SK-N-SH (cell line): ENCODE measurements around the gene NR6A1. TPM values are rescaled to one million over a fixed set of nuclear protein-coding genes. Genes with fewer than 3 reads are reported as not detected.

ENCODE experiments used
- CTCF ChIA-PET: fragments of 300-600, 350-600 bp; formaldehyde crosslinking; extraction: SDS; loops from one replicate; lab custom pipeline; 2021; lab: Yijun Ruan, JAX
- POLR2A ChIA-PET: fragments of 350-600 bp; sonication (Branson Sonifier 250); formaldehyde crosslinking; extraction: SDS; loops from one replicate; lab custom pipeline; 2020; ENCODE audit warnings: antibody characterized with exemption, inconsistent platforms; lab: Yijun Ruan, JAX
- DNase-seq: peaks from one replicate; pipeline ENCODE4 v3.0.0; 2012
- H2AFZ ChIP-seq: fragments of 200-600 bp; sonication (generic); 2 replicates; pipeline ENCODE4 v1.8.1; 2016; ENCODE audit warnings: antibody characterized with exemption, mild to moderate bottlenecking, low read depth
- H3F3A ChIP-seq: fragments of 200-600 bp; sonication (generic); replicated peaks from 2 replicates; pipeline ENCODE3; 2016; ENCODE audit warnings: antibody characterized with exemption, mild to moderate bottlenecking; ENCODE audit not compliant: insufficient read depth
- H3K27ac ChIP-seq, 2 experiments: fragments of 200-500 bp in 1 of 2; fragments of 200-600 bp in 1 of 2; sonication (Bioruptor generic) in 1 of 2; sonication (generic), shearing (Covaris generic) in 1 of 2; 2 replicates each; pipeline versions ENCODE4 v1.5.1 to v1.6.1; 2014 to 2016; ENCODE audit warnings: low read depth in 2 of 2, inconsistent platforms in 1 of 2, low read length in 1 of 2, mild to moderate bottlenecking in 1 of 2, mixed read lengths in 1 of 2
- H3K27me3 ChIP-seq: fragments of 200-600 bp; sonication (generic), shearing (Covaris generic); 2 replicates; pipeline ENCODE4 v1.6.1; 2016; ENCODE audit warnings: mixed run types; ENCODE audit not compliant: insufficient read depth
- H3K36me3 ChIP-seq, 2 experiments: fragments of 200-500 bp in 1 of 2; fragments of 200-600 bp in 1 of 2; sonication (Bioruptor generic) in 1 of 2; sonication (generic) in 1 of 2; replicated peaks in 1 of 2; 2 replicates each; pipeline versions ENCODE3 to v1.5.1; 2014 to 2016; ENCODE audit warnings: low read length in 1 of 2, mild to moderate bottlenecking in 1 of 2; ENCODE audit not compliant: insufficient read depth in 2 of 2, control insufficient read depth in 1 of 2
- H3K4me1 ChIP-seq, 2 experiments: fragments of 200-500 bp in 1 of 2; fragments of 200-600 bp in 1 of 2; sonication (Bioruptor generic) in 1 of 2; sonication (generic), shearing (Covaris generic) in 1 of 2; 2 replicates each; pipeline versions ENCODE4 v1.5.1 to v1.6.1; 2014 to 2016; ENCODE audit warnings: low read depth in 1 of 2, low read length in 1 of 2, mixed run types in 1 of 2; ENCODE audit not compliant: insufficient read depth in 2 of 2, control insufficient read depth in 1 of 2
- H3K4me2 ChIP-seq: fragments of 200-600 bp; sonication (generic), shearing (Covaris generic); 2 replicates; pipeline ENCODE4 v1.6.1; 2017; ENCODE audit warnings: mixed run types
- H3K4me3 ChIP-seq, 2 experiments: fragments of 200-500 bp in 1 of 2; fragments of 200-600 bp in 1 of 2; sonication (Bioruptor generic) in 1 of 2; sonication (generic), shearing (Covaris generic) in 1 of 2; 2 replicates each; pipeline versions ENCODE4 v1.5.1 to v1.8.1; 2014 to 2016; ENCODE audit warnings: low read depth in 2 of 2, inconsistent platforms in 1 of 2, low read length in 1 of 2, mild to moderate bottlenecking in 1 of 2, mixed read lengths in 1 of 2, moderate library complexity in 1 of 2
- H3K79me2 ChIP-seq: fragments of 200-600 bp; sonication (generic); 2 replicates; pipeline ENCODE4 v1.8.1; 2017; ENCODE audit warnings: mild to moderate bottlenecking; ENCODE audit not compliant: insufficient read depth
- H3K9ac ChIP-seq: fragments of 200-600 bp; sonication (generic); 2 replicates; pipeline ENCODE4 v1.6.1; 2017; ENCODE audit warnings: mixed run types
- H3K9me2 ChIP-seq: fragments of 200-600 bp; sonication (generic); 2 replicates; pipeline ENCODE4 v1.6.1; 2017; ENCODE audit warnings: mixed run types
- H3K9me3 ChIP-seq: fragments of 200-600 bp; sonication (generic); 2 replicates; pipeline ENCODE4 v1.6.1; 2017; ENCODE audit warnings: mixed run types, mild to moderate bottlenecking, moderate library complexity
- H4K20me1 ChIP-seq: fragments of 200-600 bp; sonication (generic); 2 replicates; pipeline ENCODE4 v1.6.1; 2017; ENCODE audit warnings: mild to moderate bottlenecking, mixed run types; ENCODE audit not compliant: insufficient read depth
- ELF1 ChIP-seq: IDR thresholded peaks from 2 replicates; pipeline ENCODE4 v1.4.0; 2012
- FOXM1 ChIP-seq: IDR thresholded peaks from 2 replicates; pipeline ENCODE4 v1.4.0; 2012; ENCODE audit warnings: low read depth, mild to moderate bottlenecking
- GATA2 ChIP-seq: sonication (generic); formaldehyde crosslinking; IDR thresholded peaks from 2 replicates; pipeline ENCODE4 v1.5.0; 2020; ENCODE audit warnings: mild to moderate bottlenecking, missing genetic modification reagents
- MAX ChIP-seq: IDR thresholded peaks from 2 replicates; pipeline ENCODE4 v1.4.0; 2012; ENCODE audit warnings: low read depth
- MEF2A ChIP-seq: IDR thresholded peaks from 2 replicates; pipeline ENCODE4 v1.4.0; 2012; ENCODE audit warnings: low read depth, borderline replicate concordance
- MXI1 ChIP-seq: IDR thresholded peaks from 2 replicates; pipeline ENCODE4 v1.6.1; 2012; ENCODE audit warnings: mild to moderate bottlenecking, low read depth, low read length, improper control_type of control experiment
- NFIC ChIP-seq: IDR thresholded peaks from 2 replicates; pipeline ENCODE4 v1.4.0; 2012; ENCODE audit warnings: borderline replicate concordance
- RFX5 ChIP-seq: IDR thresholded peaks from 2 replicates; pipeline ENCODE4 v1.6.1; 2012; ENCODE audit warnings: mild to moderate bottlenecking, improper control_type of control experiment, low read length
- SIN3A ChIP-seq: IDR thresholded peaks from 2 replicates; pipeline ENCODE4 v1.6.1; 2012; ENCODE audit warnings: low read depth, mild to moderate bottlenecking, low read length, moderate library complexity, borderline replicate concordance
- SMC3 ChIP-seq: IDR thresholded peaks from 2 replicates; pipeline ENCODE4 v1.6.1; 2012; ENCODE audit warnings: low read depth, low read length, improper control_type of control experiment
- WGBS: methylation state at CpG from one replicate; pipeline ENCODE4 v1.1.6; 2017; ENCODE audit warnings: low lambda C conversion rate; 5-methylcytosine and 5-hydroxymethylcytosine counted together
- polyA plus RNA-seq, 3 experiments: library from polyadenylated mRNA; depleted of rRNA; stranded (reverse); fragments of >200 nt; gene quantifications; 2 replicates each; pipeline ENCODE4 v1.2.3, GENCODE V29; 2012
- TF ChIP-seq, protein P1 (sequence below): IDR thresholded peaks from 2 replicates; pipeline ENCODE4 v1.4.0; 2012; ENCODE audit warnings: low read depth, borderline replicate concordance

NR6A1 gene
- polyA plus RNA-seq, 1 of the 3 experiments (the other 2 are of a cell fraction), result 1.2 TPM

- Histone ChIP-seq H3K9me2 (no peaks in the 10 kb centered on the region), H3K9me3 (no peaks in the 10 kb centered on the region), H3K9ac (no peak overlapping the region), H2AFZ (no peak overlapping the region), H3K4me1 (no peaks in the 10 kb centered on the region), H3K79me2 (no peaks in the 10 kb centered on the region), H3K27ac (no peak overlapping the region), H4K20me1 (no peaks in the 10 kb centered on the region), H3K36me3 (peaks cover 0 to 6% of the 10 kb centered on the region in 2 experiments), H3K4me2 (no peak overlapping the region), H3F3A (no peaks in the 10 kb centered on the region), H3K4me3 (no peak overlapping the region), H3K27me3 (no peaks in the 10 kb centered on the region)
- TF ChIP-seq ELF1 (no peak), GATA2 (CRISPR knock-in tag) (no peak), NFIC (no peak), MXI1 (no peak)
- ChIA-PET POLR2A (interaction anchor here (0.6 kb wide), 1 partner anchor 322 kb away, joined by 6 read pairs; no protein-coding TSS in a partner anchor), CTCF (interaction anchor here (0.9 to 8.9 kb wide), 19 partner anchors 8 to 325 kb away, joined by 3 to 173 read pairs (median 8); no protein-coding TSS in a partner anchor)
- 96% methylated on average over 8 of the region's 8 CpGs for whole genome bisulfite sequencing
- DNase-seq, result no peak
Observed at GRCh38 chr9:124537926-124538325, 233.2 kb downstream of the NR6A1 start.

- no peaks in the 10 kb centered on the region for H3K9me3 ChIP-seq
- no peak overlapping the region for H3K27ac ChIP-seq
- peaks cover 0 to 5% of the 10 kb centered on the region in 2 experiments; a peak in 1 of 4 replicates for H3K4me1 ChIP-seq
- H3F3A ChIP-seq, result no peaks in the 10 kb centered on the region
- ChIA-PET POLR2A (no interaction called here), CTCF (interaction anchor here (0.9 to 8.9 kb wide), 22 partner anchors 10 to 176 kb away, joined by 3 to 173 read pairs (median 12); no protein-coding TSS in a partner anchor)
- H4K20me1 ChIP-seq, result no peaks in the 10 kb centered on the region
- no peak overlapping the region for H3K4me3 ChIP-seq
- H3K79me2 ChIP-seq, result no peaks in the 10 kb centered on the region
- TF ChIP-seq SMC3 (no peak), FOXM1 (no peak), GATA2 (CRISPR knock-in tag) (no peak), SIN3A (no peak), MAX (no peak), RFX5 (no peak), MEF2A (no peak)
- TF ChIP-seq, protein P1, sequence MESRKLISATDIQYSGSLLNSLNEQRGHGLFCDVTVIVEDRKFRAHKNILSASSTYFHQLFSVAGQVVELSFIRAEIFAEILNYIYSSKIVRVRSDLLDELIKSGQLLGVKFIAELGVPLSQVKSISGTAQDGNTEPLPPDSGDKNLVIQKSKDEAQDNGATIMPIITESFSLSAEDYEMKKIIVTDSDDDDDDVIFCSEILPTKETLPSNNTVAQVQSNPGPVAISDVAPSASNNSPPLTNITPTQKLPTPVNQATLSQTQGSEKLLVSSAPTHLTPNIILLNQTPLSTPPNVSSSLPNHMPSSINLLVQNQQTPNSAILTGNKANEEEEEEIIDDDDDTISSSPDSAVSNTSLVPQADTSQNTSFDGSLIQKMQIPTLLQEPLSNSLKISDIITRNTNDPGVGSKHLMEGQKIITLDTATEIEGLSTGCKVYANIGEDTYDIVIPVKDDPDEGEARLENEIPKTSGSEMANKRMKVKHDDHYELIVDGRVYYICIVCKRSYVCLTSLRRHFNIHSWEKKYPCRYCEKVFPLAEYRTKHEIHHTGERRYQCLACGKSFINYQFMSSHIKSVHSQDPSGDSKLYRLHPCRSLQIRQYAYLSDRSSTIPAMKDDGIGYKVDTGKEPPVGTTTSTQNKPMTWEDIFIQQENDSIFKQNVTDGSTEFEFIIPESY, result no peak
- H3K27me3 ChIP-seq, result no peaks in the 10 kb centered on the region
- DNase-seq, result no peak
- H2AFZ ChIP-seq, result no peak overlapping the region
- no peak overlapping the region for H3K9ac ChIP-seq
- no peaks in the 10 kb centered on the region for H3K9me2 ChIP-seq
- H3K4me2 ChIP-seq, result no peak overlapping the region
- 93% methylated on average over 7 of the region's 10 CpGs for WGBS
- peaks cover 0 to 6% of the 10 kb centered on the region in 2 experiments for H3K36me3 ChIP-seq
Observed at GRCh38 chr9:124535846-124536245, 235.3 kb downstream of the NR6A1 start.
